Transverse colon (tissue), 3 donors: ENCODE measurements around the gene KRTAP5-4.
"Not testable (repeated sequence)": the region's sequence is repeated elsewhere in the genome, so short reads cannot be mapped to it uniquely, and the experiment has no call there.

ENCODE experiments used
- POLR2A ChIP-seq: fragments of 450-650 bp; IDR thresholded peaks from one replicate; pipeline ENCODE4 v1.6.1; 2016; ENCODE audit warnings: antibody characterized with exemption, mild to moderate bottlenecking, moderate library complexity
- TF ChIP-seq, protein P1 (sequence below), 5 experiments: fragments of 200-600 bp in 3 of 5; fragments of 450-650 bp in 2 of 5; sonication (generic) in 3 of 5; IDR thresholded peaks; 1 replicate in 2 of 5; 2 replicates in 3 of 5; pipeline ENCODE4 v1.5.1; 2016 to 2017; ENCODE audit warnings: antibody characterized with exemption in 5 of 5, inconsistent platforms in 3 of 5, mild to moderate bottlenecking in 2 of 5, moderate library complexity in 1 of 5

- TF ChIP-seq, protein P1, sequence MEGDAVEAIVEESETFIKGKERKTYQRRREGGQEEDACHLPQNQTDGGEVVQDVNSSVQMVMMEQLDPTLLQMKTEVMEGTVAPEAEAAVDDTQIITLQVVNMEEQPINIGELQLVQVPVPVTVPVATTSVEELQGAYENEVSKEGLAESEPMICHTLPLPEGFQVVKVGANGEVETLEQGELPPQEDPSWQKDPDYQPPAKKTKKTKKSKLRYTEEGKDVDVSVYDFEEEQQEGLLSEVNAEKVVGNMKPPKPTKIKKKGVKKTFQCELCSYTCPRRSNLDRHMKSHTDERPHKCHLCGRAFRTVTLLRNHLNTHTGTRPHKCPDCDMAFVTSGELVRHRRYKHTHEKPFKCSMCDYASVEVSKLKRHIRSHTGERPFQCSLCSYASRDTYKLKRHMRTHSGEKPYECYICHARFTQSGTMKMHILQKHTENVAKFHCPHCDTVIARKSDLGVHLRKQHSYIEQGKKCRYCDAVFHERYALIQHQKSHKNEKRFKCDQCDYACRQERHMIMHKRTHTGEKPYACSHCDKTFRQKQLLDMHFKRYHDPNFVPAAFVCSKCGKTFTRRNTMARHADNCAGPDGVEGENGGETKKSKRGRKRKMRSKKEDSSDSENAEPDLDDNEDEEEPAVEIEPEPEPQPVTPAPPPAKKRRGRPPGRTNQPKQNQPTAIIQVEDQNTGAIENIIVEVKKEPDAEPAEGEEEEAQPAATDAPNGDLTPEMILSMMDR (IDR thresholded peaks at IDR 0.05) = not testable (repeated sequence)
- not testable (repeated sequence) for TF ChIP-seq POLR2A
These were observed 14.0 kb downstream of the KRTAP5-4 start for GRCh38 chr11:1607901-1608300.
